Mammary epithelial cell (primary cell): Measurements from ENCODE around the gene AKAP13.

ENCODE experiments used
- EZH2 ChIP-seq: IDR thresholded peaks from 2 replicates; pipeline ENCODE4 v1.6.1; 2012; ENCODE audit warnings: low read length, inconsistent platforms, borderline replicate concordance
- TF ChIP-seq, protein P1 (sequence below), 2 donors: IDR thresholded peaks in 1 of 2; conservative IDR thresholded peaks in 1 of 2; 2 replicates each; pipeline ENCODE4 v1.5.1; 2011 to 2012; ENCODE audit warnings: inconsistent platforms in 2 of 2, low read length in 2 of 2, mild to moderate bottlenecking in 2 of 2, control low read depth in 1 of 2, low read depth in 1 of 2; ENCODE audit not compliant: insufficient read depth in 1 of 2; ENCODE audit errors: extremely low read depth in 1 of 2

GRCh38 chr15:85592148-85592547 lies 211.7 kb downstream of the AKAP13 start:
- TF ChIP-seq, protein P1, sequence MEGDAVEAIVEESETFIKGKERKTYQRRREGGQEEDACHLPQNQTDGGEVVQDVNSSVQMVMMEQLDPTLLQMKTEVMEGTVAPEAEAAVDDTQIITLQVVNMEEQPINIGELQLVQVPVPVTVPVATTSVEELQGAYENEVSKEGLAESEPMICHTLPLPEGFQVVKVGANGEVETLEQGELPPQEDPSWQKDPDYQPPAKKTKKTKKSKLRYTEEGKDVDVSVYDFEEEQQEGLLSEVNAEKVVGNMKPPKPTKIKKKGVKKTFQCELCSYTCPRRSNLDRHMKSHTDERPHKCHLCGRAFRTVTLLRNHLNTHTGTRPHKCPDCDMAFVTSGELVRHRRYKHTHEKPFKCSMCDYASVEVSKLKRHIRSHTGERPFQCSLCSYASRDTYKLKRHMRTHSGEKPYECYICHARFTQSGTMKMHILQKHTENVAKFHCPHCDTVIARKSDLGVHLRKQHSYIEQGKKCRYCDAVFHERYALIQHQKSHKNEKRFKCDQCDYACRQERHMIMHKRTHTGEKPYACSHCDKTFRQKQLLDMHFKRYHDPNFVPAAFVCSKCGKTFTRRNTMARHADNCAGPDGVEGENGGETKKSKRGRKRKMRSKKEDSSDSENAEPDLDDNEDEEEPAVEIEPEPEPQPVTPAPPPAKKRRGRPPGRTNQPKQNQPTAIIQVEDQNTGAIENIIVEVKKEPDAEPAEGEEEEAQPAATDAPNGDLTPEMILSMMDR (conservative IDR thresholded peaks at IDR 0.05 in 1 of 2, IDR thresholded peaks at IDR 0.05 in 1 of 2; ENCODE audit: extremely low read depth in 1 of 2, insufficient read depth in 1 of 2, low read depth in 1 of 2, low read length in 2 of 2) = peak in 1 of 2 donors; percentile 24
- no peak for TF ChIP-seq EZH2
